K562 (cell line): Measurements from ENCODE around the gene DMGDH. TPM values are rescaled to one million over a fixed set of nuclear protein-coding genes. Genes with fewer than 3 reads are reported as not detected.

ENCODE experiments used
- CREB3L1 ChIP-seq: fragments of 450-650 bp; IDR thresholded peaks from 2 replicates; pipeline ENCODE4 v1.6.1; 2014; ENCODE audit warnings: low read depth, mild to moderate bottlenecking, moderate library complexity, borderline replicate concordance
- EGR1 ChIP-seq: fragments of 450-650 bp; conservative IDR thresholded peaks from 2 replicates; pipeline ENCODE4 v1.6.1; 2017; ENCODE audit warnings: mild to moderate bottlenecking
- EP400 ChIP-seq: fragments of 450-650 bp; IDR thresholded peaks from 2 replicates; pipeline ENCODE4 v1.6.1; 2017; ENCODE audit warnings: antibody characterized with exemption, mild to moderate bottlenecking, moderate library complexity
- FOSL1 ChIP-seq: fragments of 200-800 bp; sonication (Bioruptor generic); conservative IDR thresholded peaks from 2 replicates; pipeline ENCODE4 v1.6.1; 2016; ENCODE audit warnings: missing genetic modification characterization, missing compliant biosample characterization
- FOXK1 ChIP-seq: sonication (generic); formaldehyde crosslinking; IDR thresholded peaks from 2 replicates; pipeline ENCODE4 v1.8.0; 2022; ENCODE audit warnings: missing genetic modification reagents, mild to moderate bottlenecking, borderline replicate concordance
- ILF3 ChIP-seq: fragments of 450-650 bp; IDR thresholded peaks from 2 replicates; pipeline ENCODE4 v1.6.1; 2018; ENCODE audit warnings: antibody characterized with exemption, mild to moderate bottlenecking, moderate library complexity, borderline replicate concordance
- KAT2B ChIP-seq: IDR thresholded peaks from one replicate; pipeline ENCODE4 v1.6.1; 2012; ENCODE audit warnings: low read depth, mild to moderate bottlenecking, control low read depth, inconsistent platforms, low read length, moderate library complexity
- MYNN ChIP-seq, 2 experiments: sonication (generic); formaldehyde crosslinking in 1 of 2; IDR thresholded peaks; 2 replicates each; pipeline versions ENCODE4 v1.5.0 to v1.6.1; 2016 to 2020; ENCODE audit warnings: antibody characterized with exemption in 1 of 2, missing genetic modification reagents in 1 of 2
- OTX1 ChIP-seq: fragments of 450-650 bp; formaldehyde crosslinking; IDR thresholded peaks from 2 replicates; pipeline ENCODE4 v1.4.0; 2022; ENCODE audit warnings: mild to moderate bottlenecking
- SAFB2 ChIP-seq: fragments of 200-400 bp; formaldehyde crosslinking; IDR thresholded peaks from 2 replicates; pipeline ENCODE4 v1.6.1; 2018; ENCODE audit warnings: borderline replicate concordance, low read length, low read depth, moderate library complexity; ENCODE audit not compliant: severe bottlenecking
- TFE3 ChIP-seq: fragments of 450-650 bp; formaldehyde crosslinking; IDR thresholded peaks from 2 replicates; pipeline ENCODE4 v1.4.0; 2020; ENCODE audit warnings: mild to moderate bottlenecking, mixed read lengths
- TRIM28 ChIP-seq: fragments of 450-650 bp; IDR thresholded peaks from 2 replicates; pipeline ENCODE4 v1.6.1; 2017
- YBX1 ChIP-seq: fragments of 450-650 bp; IDR thresholded peaks from 2 replicates; pipeline ENCODE4 v1.7.1; 2016; ENCODE audit warnings: mild to moderate bottlenecking
- ZBED1 ChIP-seq: IDR thresholded peaks from 2 replicates; pipeline ENCODE4 v1.6.1; 2014
- ZBTB2 ChIP-seq: fragments of 450-650 bp; IDR thresholded peaks from 2 replicates; pipeline ENCODE4 v1.6.1; 2016; ENCODE audit warnings: antibody characterized with exemption
- ZC3H11A ChIP-seq: IDR thresholded peaks from 2 replicates; pipeline ENCODE4 v1.6.1; 2012; ENCODE audit warnings: low read depth, low read length, improper control_type of control experiment
- ZNF134 ChIP-seq: fragments of 250-450 bp; sonication (Bioruptor Pico); conservative IDR thresholded peaks from 2 replicates; pipeline ENCODE4 v1.4.0; 2020
- polyA plus RNA-seq, 8 experiments: library from polyadenylated mRNA; depleted of rRNA in 4 of 8; stranded (reverse) in 5 of 8; unstranded in 3 of 8; fragments of >200 nt; fragmentation: Nextera tagmentation in 2 of 8; fragmentation: Illumina TruSeq in 1 of 8; extraction: Ambion mirVana in 2 of 8; extraction: Trizol in 1 of 8; gene quantifications; 2 replicates each; pipeline versions ENCODE4 v1.2.1 to v1.2.3, GENCODE V29; 2011 to 2014; ENCODE audit warnings: inconsistent platforms in 1 of 8, missing spikeins in 1 of 8
- total RNA-seq, 7 experiments: library from RNA; depleted of rRNA in 6 of 7; stranded (reverse); fragments of >200 nt in 6 of 7; fragmentation: Illumina TruSeq in 2 of 7; extraction: Trizol in 2 of 7; gene quantifications; 2 replicates each; pipeline versions ENCODE4 v1.2.1 to v1.2.3, GENCODE V29; 2011 to 2021; ENCODE audit warnings: low replicate concordance in 1 of 7

The DMGDH gene
- total and polyA plus RNA-seq, 9 of the 15 experiments (the other 6 are each of a cell fraction or from before 2014, with no cell fraction given) = 0.13 to 0.58 TPM; not detected in 7

GRCh38 chr5:78985116-78985724, 84.3 kb downstream of the DMGDH start, which contains the start of gene ARSB (continued):
- no peak for TF ChIP-seq EP400
- TF ChIP-seq TRIM28 = no peak
- TF ChIP-seq ZNF134 (CRISPR knock-in tag) = no peak
- no peak for TF ChIP-seq ZC3H11A
- TF ChIP-seq YBX1 = no peak
- no peak for TF ChIP-seq OTX1 (CRISPR knock-in tag)
- TF ChIP-seq SAFB2 = no peak
- no peak for TF ChIP-seq KAT2B
- no peak for TF ChIP-seq ILF3
- TF ChIP-seq MYNN (IDR thresholded peaks at IDR 0.05) = no peak
- TF ChIP-seq MYNN (CRISPR knock-in tag; IDR thresholded peaks at IDR 0.05) = no peak
- no peak for TF ChIP-seq ZBTB2
- TF ChIP-seq EGR1 = no peak
- TF ChIP-seq ZBED1 = no peak
- no peak for TF ChIP-seq FOXK1 (CRISPR knock-in tag)
- 0 out of 2 replicates have a peak, but pooled peaks have one; percentile 19 for TF ChIP-seq FOSL1 (tag)
- TF ChIP-seq CREB3L1 = no peak
- TF ChIP-seq TFE3 (CRISPR knock-in tag) = no peak
